H9 (cell line): ENCODE data around the gene SGCD. TPM values are rescaled to one million over a fixed set of nuclear protein-coding genes. Genes with fewer than 3 reads are reported as not detected.

ENCODE experiments used
- DNase-seq: peaks from one replicate; pipeline ENCODE4 v3.0.0-alpha.2; 2017
- H2AFZ ChIP-seq: one replicate; pipeline ENCODE4 v1.6.1; 2013; ENCODE audit warnings: mild to moderate bottlenecking, low read length, control low read depth, moderate library complexity
- H2AK5ac ChIP-seq: 2 replicates; pipeline ENCODE4 v1.6.1; 2013; ENCODE audit warnings: low read length, control low read depth, mixed read lengths; ENCODE audit not compliant: insufficient read length
- H2BK120ac ChIP-seq: one replicate; pipeline ENCODE4 v1.6.1; 2013; ENCODE audit warnings: low read depth, mild to moderate bottlenecking, low read length, control low read depth, inconsistent platforms; ENCODE audit not compliant: poor library complexity, severe bottlenecking
- H2BK12ac ChIP-seq: 2 replicates; pipeline ENCODE4 v1.6.1; 2013; ENCODE audit warnings: low read length, control low read depth, mixed read lengths, low read depth; ENCODE audit not compliant: insufficient read length
- H2BK15ac ChIP-seq: 2 replicates; pipeline ENCODE4 v1.6.1; 2013; ENCODE audit warnings: low read depth, low read length, control low read depth
- H2BK20ac ChIP-seq: one replicate; pipeline ENCODE4 v1.6.1; 2013; ENCODE audit warnings: low read depth, mild to moderate bottlenecking, low read length, control low read depth, inconsistent platforms; ENCODE audit not compliant: poor library complexity, severe bottlenecking
- H2BK5ac ChIP-seq: 2 replicates; pipeline ENCODE4 v1.6.1; 2013; ENCODE audit warnings: low read length, control low read depth, mixed read lengths; ENCODE audit not compliant: insufficient read length
- H3K14ac ChIP-seq: 2 replicates; pipeline ENCODE4 v1.6.1; 2013; ENCODE audit warnings: low read length, control low read depth; ENCODE audit not compliant: insufficient read depth
- H3K18ac ChIP-seq: 2 replicates; pipeline ENCODE4 v1.6.1; 2013; ENCODE audit warnings: low read depth, mild to moderate bottlenecking, mixed read lengths, low read length, control low read depth; ENCODE audit not compliant: insufficient read length
- H3K23ac ChIP-seq: 2 replicates; pipeline ENCODE4 v1.6.1; 2013; ENCODE audit warnings: low read length, control low read depth, mixed read lengths, low read depth; ENCODE audit not compliant: insufficient read length
- H3K23me2 ChIP-seq: 2 replicates; pipeline ENCODE4 v1.6.1; 2013; ENCODE audit warnings: low read depth, mild to moderate bottlenecking, mixed read lengths, low read length, control low read depth; ENCODE audit not compliant: insufficient read length, poor library complexity, severe bottlenecking
- H3K27ac ChIP-seq: 2 replicates; pipeline ENCODE4 v1.5.1; 2013; ENCODE audit warnings: low read length, control low read depth, mixed read lengths, low read depth; ENCODE audit not compliant: insufficient read length
- H3K27me3 ChIP-seq: 2 replicates; pipeline ENCODE4 v1.6.1; 2013; ENCODE audit warnings: low read length, control low read depth, inconsistent platforms; ENCODE audit not compliant: insufficient read depth
- H3K4ac ChIP-seq: 2 replicates; pipeline ENCODE4 v1.6.1; 2013; ENCODE audit warnings: low read depth, mild to moderate bottlenecking, control low read depth, inconsistent platforms, low read length, moderate library complexity
- H3K4me1 ChIP-seq: 2 replicates; pipeline ENCODE4 v1.6.1; 2013; ENCODE audit warnings: low read length, control low read depth, inconsistent platforms; ENCODE audit not compliant: insufficient read depth
- H3K4me2 ChIP-seq: 2 replicates; pipeline ENCODE4 v1.6.1; 2013; ENCODE audit warnings: low read length, control low read depth, mixed read lengths; ENCODE audit not compliant: insufficient read length, insufficient read depth
- H3K56ac ChIP-seq: 2 replicates; pipeline ENCODE4 v1.6.1; 2013; ENCODE audit warnings: low read depth, mild to moderate bottlenecking, mixed read lengths, low read length, control low read depth; ENCODE audit not compliant: insufficient read length
- H3K79me1 ChIP-seq: 2 replicates; pipeline ENCODE4 v1.6.1; 2013; ENCODE audit warnings: low read depth, mild to moderate bottlenecking, moderate library complexity, low read length, control low read depth, inconsistent platforms; ENCODE audit not compliant: insufficient read depth, poor library complexity, severe bottlenecking
- H3K79me2 ChIP-seq: 2 replicates; pipeline ENCODE4 v1.6.1; 2013; ENCODE audit warnings: low read length, control low read depth, inconsistent platforms; ENCODE audit not compliant: insufficient read depth
- H3K9ac ChIP-seq: 2 replicates; pipeline ENCODE4 v1.6.1; 2013; ENCODE audit warnings: low read length, control low read depth, mixed read lengths; ENCODE audit not compliant: insufficient read length; ENCODE audit errors: extremely low read depth
- H3K9me3 ChIP-seq: one replicate; pipeline ENCODE4 v1.6.1; 2013; ENCODE audit warnings: low read depth, low read length, inconsistent platforms; ENCODE audit not compliant: control insufficient read depth
- H3T11ph ChIP-seq: one replicate; pipeline ENCODE4 v1.6.1; 2013; ENCODE audit warnings: mild to moderate bottlenecking, low read length, control low read depth, inconsistent platforms
- H4K20me1 ChIP-seq: one replicate; pipeline ENCODE4 v1.6.1; 2013; ENCODE audit not compliant: control insufficient read depth, insufficient read length, insufficient read depth
- H4K5ac ChIP-seq: 2 replicates; pipeline ENCODE4 v1.6.1; 2013; ENCODE audit warnings: low read depth, mild to moderate bottlenecking, mixed read lengths, low read length, control low read depth; ENCODE audit not compliant: insufficient read length
- H4K8ac ChIP-seq: replicated peaks from 2 replicates; pipeline ENCODE4 v1.6.1; 2013; ENCODE audit warnings: low read length, control low read depth, mixed read lengths, low read depth; ENCODE audit not compliant: insufficient read length
- H4K91ac ChIP-seq: 2 replicates; pipeline ENCODE4 v1.6.1; 2013; ENCODE audit warnings: low read depth, mild to moderate bottlenecking, moderate library complexity, mixed read lengths, low read length, control low read depth; ENCODE audit not compliant: insufficient read length
- H3K27ac Mint-ChIP-seq, 3 experiments: 2 replicates in 2 of 3; 3 replicates in 1 of 3; pipeline ENCODE4 v1.8.0; 2020 to 2021; ENCODE audit warnings: mixed read lengths in 3 of 3, mild to moderate bottlenecking in 1 of 3, moderate library complexity in 1 of 3
- H3K27me3 Mint-ChIP-seq: 2 replicates; pipeline ENCODE4 v1.8.0; 2021; ENCODE audit warnings: low read depth, mild to moderate bottlenecking, moderate library complexity, mixed read lengths
- H3K36me3 Mint-ChIP-seq, 3 experiments: 2 replicates in 2 of 3; 3 replicates in 1 of 3; pipeline ENCODE4 v1.8.0; 2020 to 2021; ENCODE audit warnings: low read depth in 3 of 3, mixed read lengths in 3 of 3; ENCODE audit not compliant: insufficient read depth in 1 of 3
- H3K4me1 Mint-ChIP-seq, 2 experiments: 2 replicates each; pipeline ENCODE4 v1.8.0; 2020; ENCODE audit warnings: mixed read lengths in 2 of 2
- H3K4me3 Mint-ChIP-seq, 2 experiments: 2 replicates in 1 of 2; 3 replicates in 1 of 2; pipeline ENCODE4 v1.8.0; 2020 to 2021; ENCODE audit warnings: mild to moderate bottlenecking in 2 of 2, mixed read lengths in 2 of 2, moderate library complexity in 1 of 2
- H3K9me3 Mint-ChIP-seq, 2 experiments: 2 replicates in 1 of 2; 3 replicates in 1 of 2; pipeline ENCODE4 v1.8.0; 2020; ENCODE audit warnings: mild to moderate bottlenecking in 2 of 2, mixed read lengths in 2 of 2, moderate library complexity in 1 of 2
- WGBS: extraction: QIAGEN DNeasy Blood & Tissue Kit; methylation state at CpG from one replicate; pipeline ENCODE4 v1.1.7; 2013; ENCODE audit warnings: missing lambda C conversion rate, low lambda C conversion rate, mixed read lengths; ENCODE audit not compliant: insufficient read length; ENCODE audit errors: extremely low coverage; 5-methylcytosine and 5-hydroxymethylcytosine counted together
- total RNA-seq: library from RNA; stranded (reverse); gene quantifications from 2 replicates; pipeline ENCODE4 v1.2.1, GENCODE V29; 2021
- TF ChIP-seq, protein P1 (sequence below): fragments of 200-600 bp; sonication (generic); conservative IDR thresholded peaks from 3 replicates; pipeline ENCODE4 v1.8.0; 2021; ENCODE audit warnings: antibody characterized with exemption, mild to moderate bottlenecking

SGCD gene
- total RNA-seq, 1 experiment from 2014 or later: 0.11 TPM

DNA sequence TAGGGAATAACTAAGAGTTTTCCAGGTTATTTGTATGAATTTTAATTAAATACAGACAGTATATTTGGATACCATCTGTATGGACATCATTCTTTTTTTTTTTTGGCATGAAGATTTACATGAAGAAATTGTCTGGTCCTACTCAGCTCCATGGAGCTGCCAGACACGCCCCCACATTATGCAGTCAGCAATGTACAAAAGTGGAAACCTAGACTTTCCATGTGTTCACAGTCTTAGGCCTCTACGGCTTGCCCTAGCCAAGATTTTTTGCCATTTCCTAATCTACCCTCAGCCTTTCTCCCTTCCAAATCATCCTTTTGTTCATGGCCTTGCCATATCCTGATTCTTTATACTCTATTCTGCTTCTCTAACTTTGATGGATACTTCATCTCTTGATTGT lies 207.1 kb downstream of the SGCD start:
- Histone ChIP-seq H3K79me2 (no peaks in the 10 kb centered on the region), H3K27me3 (no peaks in the 10 kb centered on the region), H4K91ac (no peak overlapping the region), H4K5ac (no peak overlapping the region), H4K20me1 (no peaks in the 10 kb centered on the region), H3K9me3 (no peaks in the 10 kb centered on the region), H3K18ac (no peak overlapping the region), H2BK20ac (no peak overlapping the region), H3K14ac (no peak overlapping the region), H3K4ac (no peak overlapping the region), H3K79me1 (no peaks in the 10 kb centered on the region), H3K56ac (no peak overlapping the region), H3K23me2 (no peaks in the 10 kb centered on the region), H2BK120ac (no peak overlapping the region), H2AFZ (no peak overlapping the region), H2BK15ac (no peak overlapping the region), H3K4me2 (no peak overlapping the region), H3K27ac (no peak overlapping the region), H2BK5ac (no peak overlapping the region), H3K23ac (no peak overlapping the region), H2AK5ac (no peak overlapping the region), H3K4me1 (no peaks in the 10 kb centered on the region), H4K8ac (no peak overlapping the region), H2BK12ac (no peak overlapping the region), H3K9ac (no peak overlapping the region), H3T11ph (no peak overlapping the region)
- no peak for DNase-seq
- no CpG with 5 or more reads among the region's 2 CpGs for WGBS
- Mint-ChIP-seq H3K36me3 (no peaks in the 10 kb centered on the region), H3K9me3 (no peaks in the 10 kb centered on the region), H3K4me3 (no peak overlapping the region), H3K27me3 (no peaks in the 10 kb centered on the region), H3K27ac (no peak overlapping the region), H3K4me1 (no peaks in the 10 kb centered on the region)
- TF ChIP-seq, protein P1, sequence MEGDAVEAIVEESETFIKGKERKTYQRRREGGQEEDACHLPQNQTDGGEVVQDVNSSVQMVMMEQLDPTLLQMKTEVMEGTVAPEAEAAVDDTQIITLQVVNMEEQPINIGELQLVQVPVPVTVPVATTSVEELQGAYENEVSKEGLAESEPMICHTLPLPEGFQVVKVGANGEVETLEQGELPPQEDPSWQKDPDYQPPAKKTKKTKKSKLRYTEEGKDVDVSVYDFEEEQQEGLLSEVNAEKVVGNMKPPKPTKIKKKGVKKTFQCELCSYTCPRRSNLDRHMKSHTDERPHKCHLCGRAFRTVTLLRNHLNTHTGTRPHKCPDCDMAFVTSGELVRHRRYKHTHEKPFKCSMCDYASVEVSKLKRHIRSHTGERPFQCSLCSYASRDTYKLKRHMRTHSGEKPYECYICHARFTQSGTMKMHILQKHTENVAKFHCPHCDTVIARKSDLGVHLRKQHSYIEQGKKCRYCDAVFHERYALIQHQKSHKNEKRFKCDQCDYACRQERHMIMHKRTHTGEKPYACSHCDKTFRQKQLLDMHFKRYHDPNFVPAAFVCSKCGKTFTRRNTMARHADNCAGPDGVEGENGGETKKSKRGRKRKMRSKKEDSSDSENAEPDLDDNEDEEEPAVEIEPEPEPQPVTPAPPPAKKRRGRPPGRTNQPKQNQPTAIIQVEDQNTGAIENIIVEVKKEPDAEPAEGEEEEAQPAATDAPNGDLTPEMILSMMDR: no peak
